MM.1S (cell line): ENCODE measurements around the gene RARA.

ENCODE experiments used
- DNase-seq: peaks from one replicate; pipeline ENCODE4 v3.0.0-alpha.2; 2015
- H2AFZ ChIP-seq: fragments of 300-600 bp; sonication (generic); 2 replicates; pipeline ENCODE4 v1.6.0; 2016; ENCODE audit warnings: antibody characterized with exemption, low read length
- H3F3A ChIP-seq: fragments of 300-600 bp; sonication (generic); 2 replicates; pipeline ENCODE4 v1.6.1; 2016; ENCODE audit warnings: mild to moderate bottlenecking, antibody characterized with exemption, low read length, moderate library complexity, mixed read lengths; ENCODE audit not compliant: insufficient read depth
- H3K27ac ChIP-seq: fragments of 300-600 bp; sonication (generic); 2 replicates; pipeline ENCODE4 v1.5.1; 2016; ENCODE audit warnings: mild to moderate bottlenecking, low read length
- H3K27me3 ChIP-seq: fragments of 300-600 bp; sonication (generic); replicated peaks from 2 replicates; pipeline ENCODE4 v1.6.0; 2016; ENCODE audit warnings: low read length; ENCODE audit not compliant: insufficient read depth
- H3K36me3 ChIP-seq: fragments of 300-600 bp; sonication (generic); replicated peaks from 2 replicates; pipeline ENCODE4 v1.6.1; 2016; ENCODE audit warnings: mild to moderate bottlenecking, low read length, mixed read lengths; ENCODE audit not compliant: insufficient read depth
- H3K4me1 ChIP-seq: fragments of 300-600 bp; sonication (generic); 2 replicates; pipeline ENCODE4 v1.6.1; 2016; ENCODE audit warnings: low read length, mixed read lengths
- H3K4me2 ChIP-seq: fragments of 300-600 bp; sonication (generic); 2 replicates; pipeline ENCODE4 v1.6.0; 2016; ENCODE audit warnings: low read depth, low read length
- H3K4me3 ChIP-seq: fragments of 300-600 bp; sonication (generic); 2 replicates; pipeline ENCODE4 v1.5.1; 2016; ENCODE audit warnings: low read length, mixed read lengths
- H3K79me2 ChIP-seq: fragments of 300-600 bp; sonication (generic); 2 replicates; pipeline ENCODE4 v1.6.1; 2016; ENCODE audit warnings: mixed run types, low read length, mixed read lengths
- H3K9ac ChIP-seq: fragments of 300-600 bp; sonication (generic); 2 replicates; pipeline ENCODE4 v1.6.1; 2016; ENCODE audit warnings: low read length, mixed read lengths
- H3K9me2 ChIP-seq: fragments of 300-600 bp; sonication (generic); replicated peaks from 2 replicates; pipeline ENCODE4 v1.6.1; 2016; ENCODE audit warnings: mild to moderate bottlenecking, low read length, mixed read lengths; ENCODE audit not compliant: insufficient read depth
- H3K9me3 ChIP-seq: fragments of 300-600 bp; sonication (generic); replicated peaks from 2 replicates; pipeline ENCODE4 v1.6.1; 2016; ENCODE audit warnings: mild to moderate bottlenecking, low read length, mixed read lengths; ENCODE audit not compliant: insufficient read depth
- H4K20me1 ChIP-seq: fragments of 300-600 bp; sonication (generic); 2 replicates; pipeline ENCODE4 v1.6.1; 2016; ENCODE audit warnings: mild to moderate bottlenecking, low read length, moderate library complexity, mixed read lengths; ENCODE audit not compliant: insufficient read depth
- CTCF ChIP-seq: fragments of 300-600 bp; sonication (generic); IDR thresholded peaks from 2 replicates; pipeline ENCODE4 v1.5.1; 2016; ENCODE audit warnings: antibody characterized with exemption, low read length, mixed read lengths
- EZH2 ChIP-seq: fragments of 300-600 bp; sonication (generic); optimal IDR thresholded peaks from 2 replicates; pipeline ENCODE3; 2017; ENCODE audit warnings: low read depth, mild to moderate bottlenecking, antibody characterized with exemption, low read length, mixed read lengths
- EZH2phosphoT487 ChIP-seq: fragments of 300-600 bp; sonication (generic); IDR thresholded peaks from 2 replicates; pipeline ENCODE4 v1.6.1; 2018; ENCODE audit warnings: antibody characterized with exemption, low read length

Gene RARA

GRCh38 chr17:40333781-40334448 lies 24.9 kb downstream of the RARA start:
- Histone ChIP-seq H3K27me3 (no peaks in the 10 kb centered on the region), H3K36me3 (peaks cover 6% of the 10 kb centered on the region), H3K9me3 (no peaks in the 10 kb centered on the region), H4K20me1 (peaks cover 55% of the 10 kb centered on the region), H3K27ac (no peak overlapping the region), H3K9ac (no peak overlapping the region), H3K4me2 (no peak overlapping the region), H3K79me2 (peaks cover 100% of the 10 kb centered on the region), H3F3A (no peaks in the 10 kb centered on the region), H3K4me3 (no peak overlapping the region), H2AFZ (no peak overlapping the region), H3K4me1 (no peaks in the 10 kb centered on the region; the same call in 1 of the 2 replicates), H3K9me2 (no peaks in the 10 kb centered on the region)
- TF ChIP-seq EZH2 (no peak), EZH2phosphoT487 (no peak)
- no peak for DNase-seq

GRCh38 chr17:40335620-40336019 lies 26.6 kb downstream of the RARA start:
- H3K4me2 ChIP-seq: no peak overlapping the region
- no peak overlapping the region for H3K27ac ChIP-seq
- no peaks in the 10 kb centered on the region for H3K9me3 ChIP-seq
- H3K4me3 ChIP-seq: no peak overlapping the region
- no peaks in the 10 kb centered on the region for H3K4me1 ChIP-seq
- H4K20me1 ChIP-seq: peaks cover 53% of the 10 kb centered on the region
- H3K9ac ChIP-seq: no peak overlapping the region
- no peak overlapping the region for H2AFZ ChIP-seq
- peaks cover 6% of the 10 kb centered on the region for H3K36me3 ChIP-seq
- H3K27me3 ChIP-seq: no peaks in the 10 kb centered on the region
- no peaks in the 10 kb centered on the region for H3K9me2 ChIP-seq
- no peaks in the 10 kb centered on the region for H3F3A ChIP-seq
- TF ChIP-seq EZH2phosphoT487 (no peak), EZH2 (no peak), CTCF (no peak)
- H3K79me2 ChIP-seq: peaks cover 100% of the 10 kb centered on the region
- no peak for DNase-seq

- H3K27ac ChIP-seq: no peak overlapping the region
- no peaks in the 10 kb centered on the region for H3K4me1 ChIP-seq
- H3K9me3 ChIP-seq: no peaks in the 10 kb centered on the region
- H3K9me2 ChIP-seq: no peaks in the 10 kb centered on the region
- H3K4me3 ChIP-seq: no peak overlapping the region
- peaks cover 42% of the 10 kb centered on the region for H4K20me1 ChIP-seq
- no peak overlapping the region for H3K4me2 ChIP-seq
- H3K9ac ChIP-seq: no peak overlapping the region
- no peaks in the 10 kb centered on the region for H3K36me3 ChIP-seq
- TF ChIP-seq EZH2phosphoT487 (no peak), CTCF (no peak), EZH2 (no peak)
- no peak for DNase-seq
- H2AFZ ChIP-seq: no peak overlapping the region
- H3K79me2 ChIP-seq: peaks cover 98% of the 10 kb centered on the region
- no peaks in the 10 kb centered on the region for H3F3A ChIP-seq
- H3K27me3 ChIP-seq: no peaks in the 10 kb centered on the region
These were observed 28.4 kb downstream of the RARA start for GRCh38 chr17:40337351-40337750.

- no peak for TF ChIP-seq CTCF
- TF ChIP-seq EZH2phosphoT487: no peak
- TF ChIP-seq EZH2: no peak
- no peaks in the 10 kb centered on the region for H3K27me3 ChIP-seq
- H3K4me3 ChIP-seq: no peak overlapping the region
- peaks cover 98% of the 10 kb centered on the region for H3K79me2 ChIP-seq
- no peak overlapping the region for H3K4me2 ChIP-seq
- H3K9me2 ChIP-seq: no peaks in the 10 kb centered on the region
- H3K9ac ChIP-seq: no peak overlapping the region
- H4K20me1 ChIP-seq: peaks cover 37% of the 10 kb centered on the region
- H3K9me3 ChIP-seq: no peaks in the 10 kb centered on the region
- H3K36me3 ChIP-seq: no peaks in the 10 kb centered on the region
- H3K4me1 ChIP-seq: no peaks in the 10 kb centered on the region
- H3F3A ChIP-seq: no peaks in the 10 kb centered on the region
- no peak for DNase-seq
- H2AFZ ChIP-seq: no peak overlapping the region
- no peak overlapping the region for H3K27ac ChIP-seq
These were observed 29.1 kb downstream of the RARA start for GRCh38 chr17:40338058-40338457.
